Measurements from ENCODE around the gene SLC16A6.

Gene SLC16A6

GRCh38 chr17:68320311-68320865 is 29.5 kb upstream of the SLC16A6 start:
- no peak for DNase-seq (ENCODE audit: insufficient read length, low spot score)
- no peak for TF ChIP-seq CTCF (IDR thresholded peaks at IDR 0.05; ENCODE audit: insufficient read depth, missing control alignments)
- FAIRE-seq = no peak

- FAIRE-seq (no peak), DNase-seq (ENCODE audit: insufficient read length, low spot score) (no peak)
- TF ChIP-seq CTCF (IDR thresholded peaks at IDR 0.05; ENCODE audit: insufficient read depth, missing control alignments) = no peak
Measured at GRCh38 chr17:68319410-68320162, 28.7 kb upstream of the SLC16A6 start.

- DNase-seq (ENCODE audit: insufficient read length, low spot score) (no peak), FAIRE-seq (no peak)
- no peak for TF ChIP-seq CTCF (IDR thresholded peaks at IDR 0.05; ENCODE audit: insufficient read depth, missing control alignments)
Measured at GRCh38 chr17:68318103-68318991, 27.4 kb upstream of the SLC16A6 start.

GRCh38 chr17:68317458-68317857 is 26.5 kb upstream of the SLC16A6 start:
- no peak for FAIRE-seq
- no peak for DNase-seq (ENCODE audit: insufficient read length, low spot score)

GRCh38 chr17:68315930-68316329 is 25.0 kb upstream of the SLC16A6 start:
- no peak for FAIRE-seq
- no peak for TF ChIP-seq CTCF (IDR thresholded peaks at IDR 0.05; ENCODE audit: insufficient read depth, missing control alignments)
- no peak for DNase-seq (ENCODE audit: insufficient read length, low spot score)

More at GRCh38 chr17:68317458-68317857, 26.5 kb upstream of the SLC16A6 start:
- no peak for TF ChIP-seq CTCF (IDR thresholded peaks at IDR 0.05; ENCODE audit: insufficient read depth, missing control alignments)

GRCh38 chr17:68314916-68315535 is 24.1 kb upstream of the SLC16A6 start:
- DNase-seq (ENCODE audit: insufficient read length, low spot score) (no peak), FAIRE-seq (no peak)
- TF ChIP-seq CTCF (IDR thresholded peaks at IDR 0.05; ENCODE audit: insufficient read depth, missing control alignments) = no peak

Measured in D721Med (cell line).